ENCODE results near the gene AASDH.

AASDH gene

DNA sequence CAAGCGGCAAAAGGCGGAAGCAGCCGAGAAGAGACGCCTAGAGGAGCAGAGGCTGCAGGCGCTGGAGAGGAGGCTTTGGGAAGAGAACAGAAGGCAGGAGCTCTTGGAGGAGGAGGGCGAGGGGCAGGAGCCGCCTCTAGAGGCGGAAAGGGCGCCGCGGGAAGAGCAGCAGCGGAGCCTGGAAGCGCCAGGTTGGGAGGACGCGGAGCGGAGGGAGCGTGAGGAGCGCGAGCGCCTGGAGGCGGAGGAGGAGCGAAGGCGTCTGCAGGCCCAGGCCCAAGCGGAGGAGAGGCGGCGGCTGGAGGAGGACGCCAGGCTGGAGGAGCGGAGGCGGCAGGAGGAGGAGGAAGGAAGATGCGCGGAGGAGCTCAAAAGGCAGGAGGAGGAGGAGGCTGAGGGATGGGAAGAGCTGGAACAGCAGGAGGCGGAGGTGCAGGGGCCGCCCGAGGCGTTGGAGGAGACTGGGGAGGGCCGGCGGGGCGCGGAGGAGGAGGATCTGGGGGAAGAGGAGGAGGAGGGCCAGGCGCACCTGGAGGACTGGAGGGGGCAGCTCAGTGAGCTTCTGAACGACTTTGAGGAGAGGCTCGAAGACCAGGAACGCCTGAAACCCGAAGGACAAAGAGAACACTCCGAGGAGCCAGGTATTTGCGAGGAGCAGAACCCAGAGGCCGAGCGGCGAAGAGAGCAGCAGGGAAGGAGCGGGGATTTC, 72.9 kb downstream of the AASDH start:
- DNase-seq, result no peak

- DNase-seq, result no peak
Observed at GRCh38 chr4:56313132-56313531, 74.2 kb downstream of the AASDH start.

GRCh38 chr4:56311299-56311975, 75.9 kb downstream of the AASDH start:
- no peak for DNase-seq

DNA sequence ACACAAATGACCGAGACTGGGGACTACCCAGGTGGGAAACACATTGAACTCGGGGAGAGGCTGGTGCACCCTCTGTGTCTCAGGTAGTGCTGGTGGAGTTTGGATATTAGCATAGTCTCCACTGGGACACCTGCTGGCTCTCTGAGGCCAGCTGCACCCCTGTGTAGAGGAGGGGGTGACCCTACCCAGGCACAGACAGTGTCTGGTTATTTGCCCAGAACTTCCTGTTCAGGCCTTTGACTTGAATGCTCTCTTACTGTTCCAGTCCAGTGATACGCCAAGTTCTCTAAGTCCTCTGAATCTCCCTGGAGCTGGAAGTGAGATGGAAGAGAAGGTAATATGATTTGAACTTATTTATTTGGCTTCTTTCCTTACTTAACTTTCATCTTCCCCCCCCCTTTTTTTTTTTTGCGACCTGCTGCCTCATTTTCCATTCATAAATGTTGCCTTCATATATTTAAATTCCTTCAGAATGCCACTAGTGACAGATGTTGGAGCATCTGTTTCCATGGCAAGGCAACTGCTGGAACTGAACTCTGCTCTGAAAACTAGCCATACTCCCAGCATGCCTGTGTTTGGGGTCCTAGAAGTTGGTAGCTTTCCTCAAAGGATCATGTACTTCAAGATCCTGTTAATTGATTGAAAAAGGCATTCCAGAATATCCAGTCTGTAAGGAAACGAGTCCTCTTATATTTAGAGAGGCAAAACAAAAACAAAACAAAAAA, 76.7 kb downstream of the AASDH start:
- no peak for DNase-seq

GRCh38 chr4:56308384-56308783, 78.9 kb downstream of the AASDH start:
- no peak for DNase-seq

DNA sequence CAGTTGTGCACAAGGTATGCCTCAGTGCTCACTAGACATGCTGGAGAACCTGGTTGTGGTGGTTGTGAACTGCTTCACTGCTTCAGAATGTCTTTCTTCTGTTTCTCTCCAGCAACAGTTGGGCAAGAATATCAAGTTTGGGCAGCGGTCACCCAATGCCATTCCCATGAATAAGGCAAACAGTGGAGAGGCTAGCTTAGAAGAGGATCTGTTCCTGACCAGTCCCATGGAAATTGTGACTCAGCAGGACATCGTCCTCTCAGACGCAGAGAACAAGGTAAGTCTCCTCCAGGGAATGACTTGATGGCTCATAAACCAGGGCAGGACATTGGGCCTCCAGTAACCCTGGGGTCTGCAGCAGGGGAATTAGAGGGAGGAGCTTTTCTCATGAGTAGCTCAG, 79.9 kb downstream of the AASDH start:
- no peak for DNase-seq

- DNase-seq, result no peak
Observed at GRCh38 chr4:56305390-56305789, 81.9 kb downstream of the AASDH start.

- DNase-seq, result no peak
Observed at GRCh38 chr4:56303921-56304320, 83.4 kb downstream of the AASDH start.

DNA sequence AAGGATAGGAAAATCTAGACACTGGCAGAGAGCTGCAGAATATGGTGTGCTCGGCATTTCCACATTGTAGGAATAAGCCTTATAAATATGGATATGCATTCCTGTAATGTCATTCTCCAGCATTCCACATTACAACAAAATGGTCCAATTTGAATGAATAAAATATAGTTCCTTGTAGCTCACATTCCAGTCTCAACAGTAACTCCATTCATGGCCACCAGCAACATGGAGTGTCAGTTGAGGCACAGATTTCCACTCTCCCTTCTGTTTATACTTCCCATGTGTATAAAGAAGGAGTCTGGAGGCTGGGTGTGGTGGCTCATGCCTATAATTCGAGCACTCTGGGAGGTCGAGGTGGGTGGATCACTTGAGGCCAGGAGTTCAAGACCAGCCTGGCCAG, 84.5 kb downstream of the AASDH start:
- no peak for DNase-seq

DNA sequence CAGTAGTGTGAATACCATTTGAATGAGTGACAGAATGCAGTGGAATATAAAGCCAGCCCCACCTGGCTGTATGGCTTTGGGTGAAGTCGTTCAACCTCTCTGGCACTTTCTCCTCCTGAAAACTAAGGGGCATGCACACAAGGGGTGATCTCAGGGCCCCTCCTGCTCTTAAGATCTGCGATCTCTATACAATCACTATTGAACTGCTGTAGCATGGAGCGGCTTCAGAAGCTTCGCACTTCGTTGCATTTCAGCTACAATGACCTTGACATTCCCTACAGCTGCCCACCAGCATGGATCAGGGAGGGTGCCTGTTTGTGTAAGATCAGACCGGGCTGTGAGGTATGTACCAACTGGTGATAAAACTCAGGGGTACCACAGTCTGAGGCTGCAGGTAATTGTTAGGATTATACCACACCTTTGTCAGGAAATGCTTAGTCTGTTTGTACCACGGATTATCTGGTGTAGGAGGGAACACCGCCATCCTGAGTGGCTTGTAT, 85.2 kb downstream of the AASDH start:
- DNase-seq, result no peak

- DNase-seq, result peak; percentile 41
Observed at GRCh38 chr4:56301181-56301996, 85.9 kb downstream of the AASDH start.

- no peak for DNase-seq
Observed at GRCh38 chr4:56298236-56298635, 89.1 kb downstream of the AASDH start.

- no peak for DNase-seq
Observed at GRCh38 chr4:56297776-56298175, 89.5 kb downstream of the AASDH start.

- DNase-seq, result no peak
Observed at GRCh38 chr4:56296526-56296925, 90.8 kb downstream of the AASDH start.

DNA sequence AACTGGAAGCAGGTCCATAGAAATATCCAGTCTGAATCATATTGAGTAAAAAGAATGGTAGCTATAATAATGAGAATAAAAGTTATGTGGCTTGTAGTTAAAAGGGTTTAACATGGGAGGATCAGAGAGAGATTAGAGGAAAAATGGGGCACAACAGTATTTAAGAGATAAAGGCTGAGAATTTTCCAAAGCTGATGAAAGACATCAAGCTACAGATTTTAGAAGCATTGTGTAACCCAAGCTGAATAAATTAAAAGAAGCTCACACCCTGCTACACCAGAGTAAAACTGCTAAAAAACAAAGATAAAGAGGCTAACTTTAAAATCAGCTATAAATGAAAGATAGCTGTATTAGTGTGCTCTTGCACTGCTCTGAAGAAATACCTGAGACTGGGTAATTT, 94.2 kb downstream of the AASDH start:
- DNase-seq, result no peak

DNA sequence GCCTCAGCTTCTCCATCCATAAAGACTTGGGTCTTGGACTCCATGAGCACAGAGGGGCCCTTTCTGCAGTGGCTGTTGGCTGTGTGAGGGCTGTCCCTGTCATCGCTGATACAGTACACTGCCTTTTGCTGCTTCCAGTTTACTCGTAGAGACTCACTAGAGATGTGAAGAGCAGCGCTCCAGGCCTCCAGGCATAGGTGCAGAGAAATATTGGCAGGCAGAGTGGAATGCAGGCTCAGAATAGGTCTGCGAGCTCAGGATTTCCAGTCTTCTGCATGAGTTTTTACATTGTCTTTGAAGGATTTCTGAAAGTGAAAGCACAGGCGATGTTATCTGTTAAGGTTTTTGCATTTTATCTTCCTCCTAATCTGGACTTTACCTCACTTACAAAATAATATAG, 97.4 kb downstream of the AASDH start:
- no peak for DNase-seq

DNA sequence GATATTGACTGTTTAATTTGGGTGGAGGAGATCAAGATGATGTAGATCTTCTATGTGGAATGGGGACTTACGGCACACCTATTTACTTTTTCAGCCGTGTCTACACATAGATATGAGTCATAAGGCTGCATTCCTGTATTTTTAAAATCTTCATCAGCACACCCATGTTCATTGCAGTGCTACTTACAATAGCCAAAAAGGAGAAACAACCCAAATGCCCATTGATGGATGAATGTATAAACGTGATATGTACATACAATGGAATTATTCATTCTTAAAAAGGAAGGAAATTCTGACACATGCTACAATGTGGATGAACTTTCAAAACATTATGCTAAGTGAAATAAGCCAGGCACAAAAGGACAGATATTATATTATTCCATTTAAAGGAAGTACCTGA, 98.6 kb downstream of the AASDH start:
- no peak for DNase-seq

Measured in NCI-H446 treated with DMSO at 0.1 percent for 48 hours (cell line).